Effector CD8-positive, alpha-beta T cell (primary cell): ENCODE measurements around the gene BCORL1.
A peak's percentile ranks its signal among the peaks of the same experiment; 100 is the strongest.

Source experiments
- DNase-seq: peaks from one replicate; lab custom pipeline; 2025; lab: John Stamatoyannopoulos, UW

The BCORL1 gene

GRCh38 chrX:130009658-130010223, 27.3 kb downstream of the BCORL1 start:
- DNase-seq, result no peak

- no peak for DNase-seq
Observed at GRCh38 chrX:130012683-130013082, 30.2 kb downstream of the BCORL1 start.

- no peak for DNase-seq
Observed at GRCh38 chrX:130013661-130014060, 31.2 kb downstream of the BCORL1 start.

GRCh38 chrX:130014356-130014755, 31.9 kb downstream of the BCORL1 start:
- DNase-seq, result no peak

- no peak for DNase-seq
Observed at GRCh38 chrX:130014770-130015169, 32.3 kb downstream of the BCORL1 start.

GRCh38 chrX:130015181-130015580, 32.7 kb downstream of the BCORL1 start:
- DNase-seq, result no peak

GRCh38 chrX:130018143-130018542, 35.7 kb downstream of the BCORL1 start:
- DNase-seq, result no peak

- no peak for DNase-seq
Observed at GRCh38 chrX:130020661-130021324, 38.4 kb downstream of the BCORL1 start.

GRCh38 chrX:130024127-130024526, 41.7 kb downstream of the BCORL1 start:
- peak; percentile 66 for DNase-seq

GRCh38 chrX:130025256-130025655, 42.8 kb downstream of the BCORL1 start:
- DNase-seq, result no peak

GRCh38 chrX:130027569-130027968, 45.1 kb downstream of the BCORL1 start:
- DNase-seq, result no peak

- DNase-seq, result peak; percentile 9
Observed at GRCh38 chrX:130028196-130028595, 45.8 kb downstream of the BCORL1 start.

GRCh38 chrX:130030826-130031225, 48.4 kb downstream of the BCORL1 start:
- no peak for DNase-seq

GRCh38 chrX:130032552-130032951, 50.1 kb downstream of the BCORL1 start:
- no peak for DNase-seq

- no peak for DNase-seq
Observed at GRCh38 chrX:130034178-130034577, 51.7 kb downstream of the BCORL1 start.

- no peak for DNase-seq
Observed at GRCh38 chrX:130039847-130040246, 57.4 kb downstream of the BCORL1 start.

- no peak for DNase-seq
Observed at GRCh38 chrX:130047416-130047815, 65.0 kb downstream of the BCORL1 start.

- DNase-seq, result no peak
Observed at GRCh38 chrX:130048686-130049222, 66.3 kb downstream of the BCORL1 start.

- DNase-seq, result no peak
Observed at GRCh38 chrX:130049821-130050220, 67.4 kb downstream of the BCORL1 start.

- no peak for DNase-seq
Observed at GRCh38 chrX:130051176-130051845, 68.9 kb downstream of the BCORL1 start.

- no peak for DNase-seq
Observed at GRCh38 chrX:130053236-130053635, 70.8 kb downstream of the BCORL1 start.

- no peak for DNase-seq
Observed at GRCh38 chrX:130055103-130055502, 72.7 kb downstream of the BCORL1 start.

GRCh38 chrX:130055899-130056298, 73.5 kb downstream of the BCORL1 start:
- no peak for DNase-seq
